Ishikawa (cell line): ENCODE measurements around the gene SERPINA12.

ENCODE experiments used
- CEBPB ChIP-seq: IDR thresholded peaks from 2 replicates; pipeline ENCODE4 v1.6.1; 2012
- CREB1 ChIP-seq: IDR thresholded peaks from 2 replicates; pipeline ENCODE4 v1.6.1; 2012; ENCODE audit warnings: low read depth
- EGR1 ChIP-seq: IDR thresholded peaks from 2 replicates; pipeline ENCODE4 v1.6.1; 2012
- EP300 ChIP-seq: IDR thresholded peaks from 2 replicates; pipeline ENCODE4 v1.6.1; 2012; ENCODE audit warnings: borderline replicate concordance
- FOXM1 ChIP-seq: IDR thresholded peaks from 2 replicates; pipeline ENCODE4 v1.6.1; 2012; ENCODE audit warnings: low read depth, borderline replicate concordance
- NFIC ChIP-seq: IDR thresholded peaks from 2 replicates; pipeline ENCODE4 v1.6.1; 2012
- RAD21 ChIP-seq: IDR thresholded peaks from 2 replicates; pipeline ENCODE4 v1.6.1; 2012; ENCODE audit warnings: low read depth
- TAF1 ChIP-seq: IDR thresholded peaks from 2 replicates; pipeline ENCODE4 v1.6.1; 2012; ENCODE audit warnings: low read depth, mild to moderate bottlenecking
- TCF12 ChIP-seq: IDR thresholded peaks from 2 replicates; pipeline ENCODE4 v1.6.1; 2012; ENCODE audit warnings: low read depth
- TEAD4 ChIP-seq: IDR thresholded peaks from 2 replicates; pipeline ENCODE4 v1.6.1; 2012
- YY1 ChIP-seq: IDR thresholded peaks from 2 replicates; pipeline ENCODE4 v1.6.1; 2012; ENCODE audit warnings: low read depth
- ZBTB7A ChIP-seq: IDR thresholded peaks from 2 replicates; pipeline ENCODE4 v1.6.1; 2012; ENCODE audit warnings: low read depth
- TF ChIP-seq, protein P1 (sequence below): IDR thresholded peaks from 2 replicates; pipeline ENCODE4 v1.6.1; 2012
- TF ChIP-seq, protein P2 (sequence below): IDR thresholded peaks from 2 replicates; pipeline ENCODE4 v1.6.1; 2012; ENCODE audit warnings: low read depth, mild to moderate bottlenecking
- TF ChIP-seq, protein P3 (sequence below): IDR thresholded peaks from 2 replicates; pipeline ENCODE4 v1.6.1; 2012

The SERPINA12 gene

DNA sequence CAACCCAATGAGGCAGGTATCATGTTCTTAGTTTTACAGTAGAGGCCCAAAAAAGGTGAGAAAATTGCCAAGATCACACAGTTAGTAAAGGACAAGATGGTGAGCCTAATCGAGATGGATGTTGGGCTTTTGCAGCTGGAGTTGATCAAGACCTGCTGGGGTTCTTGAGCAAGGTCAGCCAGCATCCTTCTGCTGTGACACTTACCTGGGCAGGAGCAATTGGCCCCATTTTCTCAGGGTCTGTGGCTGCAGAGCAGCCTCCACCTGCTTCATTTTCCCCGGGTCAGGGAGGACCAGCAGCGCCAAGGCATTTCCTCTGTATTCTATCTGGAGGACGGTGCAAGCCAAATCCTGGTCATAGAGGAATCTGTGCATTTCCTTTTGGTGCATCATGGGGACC, 63.1 kb downstream of the SERPINA12 start:
- no peak for TF ChIP-seq CEBPB
- TF ChIP-seq NFIC: no peak
- TF ChIP-seq EP300: no peak
- TF ChIP-seq EGR1: no peak
- TF ChIP-seq YY1: no peak

DNA sequence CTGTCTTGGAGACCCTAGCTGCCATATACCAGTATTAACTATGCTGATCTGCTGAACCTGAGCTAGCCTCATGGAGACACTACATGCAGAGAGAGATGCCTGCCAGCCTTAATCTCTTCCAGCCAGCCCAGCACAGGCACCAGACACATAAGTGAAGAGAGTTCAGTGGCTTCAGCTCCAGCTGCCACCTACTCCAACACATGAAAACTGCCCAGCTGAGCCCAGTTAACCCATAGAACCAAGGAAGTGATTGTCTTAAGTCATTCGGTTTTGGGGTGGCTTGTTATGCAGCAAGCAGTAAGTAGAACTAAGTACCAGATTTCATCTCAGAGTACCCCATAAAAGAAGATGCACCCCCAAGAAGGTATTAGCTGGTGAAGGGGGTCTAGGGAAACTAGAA, 64.3 kb downstream of the SERPINA12 start:
- no peak for TF ChIP-seq EGR1
- no peak for TF ChIP-seq FOXM1
- TF ChIP-seq, protein P1, sequence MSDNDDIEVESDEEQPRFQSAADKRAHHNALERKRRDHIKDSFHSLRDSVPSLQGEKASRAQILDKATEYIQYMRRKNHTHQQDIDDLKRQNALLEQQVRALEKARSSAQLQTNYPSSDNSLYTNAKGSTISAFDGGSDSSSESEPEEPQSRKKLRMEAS: no peak
- no peak for TF ChIP-seq YY1
- no peak for TF ChIP-seq NFIC
- no peak for TF ChIP-seq EP300
- TF ChIP-seq CEBPB: no peak
- TF ChIP-seq TCF12: no peak
- no peak for TF ChIP-seq TEAD4
- TF ChIP-seq RAD21: no peak
- no peak for TF ChIP-seq ZBTB7A
- TF ChIP-seq, protein P2, sequence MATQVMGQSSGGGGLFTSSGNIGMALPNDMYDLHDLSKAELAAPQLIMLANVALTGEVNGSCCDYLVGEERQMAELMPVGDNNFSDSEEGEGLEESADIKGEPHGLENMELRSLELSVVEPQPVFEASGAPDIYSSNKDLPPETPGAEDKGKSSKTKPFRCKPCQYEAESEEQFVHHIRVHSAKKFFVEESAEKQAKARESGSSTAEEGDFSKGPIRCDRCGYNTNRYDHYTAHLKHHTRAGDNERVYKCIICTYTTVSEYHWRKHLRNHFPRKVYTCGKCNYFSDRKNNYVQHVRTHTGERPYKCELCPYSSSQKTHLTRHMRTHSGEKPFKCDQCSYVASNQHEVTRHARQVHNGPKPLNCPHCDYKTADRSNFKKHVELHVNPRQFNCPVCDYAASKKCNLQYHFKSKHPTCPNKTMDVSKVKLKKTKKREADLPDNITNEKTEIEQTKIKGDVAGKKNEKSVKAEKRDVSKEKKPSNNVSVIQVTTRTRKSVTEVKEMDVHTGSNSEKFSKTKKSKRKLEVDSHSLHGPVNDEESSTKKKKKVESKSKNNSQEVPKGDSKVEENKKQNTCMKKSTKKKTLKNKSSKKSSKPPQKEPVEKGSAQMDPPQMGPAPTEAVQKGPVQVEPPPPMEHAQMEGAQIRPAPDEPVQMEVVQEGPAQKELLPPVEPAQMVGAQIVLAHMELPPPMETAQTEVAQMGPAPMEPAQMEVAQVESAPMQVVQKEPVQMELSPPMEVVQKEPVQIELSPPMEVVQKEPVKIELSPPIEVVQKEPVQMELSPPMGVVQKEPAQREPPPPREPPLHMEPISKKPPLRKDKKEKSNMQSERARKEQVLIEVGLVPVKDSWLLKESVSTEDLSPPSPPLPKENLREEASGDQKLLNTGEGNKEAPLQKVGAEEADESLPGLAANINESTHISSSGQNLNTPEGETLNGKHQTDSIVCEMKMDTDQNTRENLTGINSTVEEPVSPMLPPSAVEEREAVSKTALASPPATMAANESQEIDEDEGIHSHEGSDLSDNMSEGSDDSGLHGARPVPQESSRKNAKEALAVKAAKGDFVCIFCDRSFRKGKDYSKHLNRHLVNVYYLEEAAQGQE: no peak
- TF ChIP-seq, protein P3, sequence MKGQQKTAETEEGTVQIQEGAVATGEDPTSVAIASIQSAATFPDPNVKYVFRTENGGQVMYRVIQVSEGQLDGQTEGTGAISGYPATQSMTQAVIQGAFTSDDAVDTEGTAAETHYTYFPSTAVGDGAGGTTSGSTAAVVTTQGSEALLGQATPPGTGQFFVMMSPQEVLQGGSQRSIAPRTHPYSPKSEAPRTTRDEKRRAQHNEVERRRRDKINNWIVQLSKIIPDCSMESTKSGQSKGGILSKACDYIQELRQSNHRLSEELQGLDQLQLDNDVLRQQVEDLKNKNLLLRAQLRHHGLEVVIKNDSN: no peak
- no peak for TF ChIP-seq TAF1
- no peak for TF ChIP-seq CREB1

DNA sequence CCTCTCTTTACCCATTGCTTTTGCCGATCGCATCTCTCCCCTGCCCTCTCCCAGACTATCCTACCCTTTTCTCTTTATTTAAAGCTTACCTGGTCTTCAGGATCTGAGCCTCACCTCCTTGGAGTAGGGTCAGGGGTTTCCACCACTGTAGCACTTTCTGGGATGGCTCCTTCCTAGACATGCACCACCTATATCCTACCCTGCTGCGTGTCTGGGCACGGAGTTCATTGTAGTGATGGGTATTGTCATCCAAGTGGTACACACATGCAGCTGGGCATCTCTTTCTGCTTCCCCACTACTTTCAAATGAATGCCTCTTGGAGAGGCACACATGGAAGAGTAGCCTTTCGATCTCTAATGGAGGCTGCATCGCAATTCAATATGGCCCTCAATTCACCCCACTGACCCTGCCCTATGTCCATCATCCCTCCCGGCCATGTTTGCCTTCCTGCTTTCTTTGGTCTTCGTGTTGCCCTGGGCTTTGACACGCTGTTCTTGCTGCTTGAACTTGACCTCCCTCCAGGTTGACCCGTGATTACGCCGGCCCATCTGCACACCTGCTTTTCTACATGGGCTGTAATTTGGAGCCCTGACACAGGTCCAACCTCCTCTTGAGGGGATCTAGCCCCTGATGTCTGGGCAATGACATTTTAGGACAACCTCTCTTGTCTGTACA, 67.6 kb downstream of the SERPINA12 start:
- no peak for TF ChIP-seq CEBPB
- TF ChIP-seq TAF1: no peak
- TF ChIP-seq, protein P3: no peak
- no peak for TF ChIP-seq CREB1
- no peak for TF ChIP-seq EGR1
- TF ChIP-seq, protein P2: no peak
- TF ChIP-seq FOXM1: no peak
- TF ChIP-seq, protein P1: no peak
- TF ChIP-seq YY1: no peak
- no peak for TF ChIP-seq TCF12

DNA sequence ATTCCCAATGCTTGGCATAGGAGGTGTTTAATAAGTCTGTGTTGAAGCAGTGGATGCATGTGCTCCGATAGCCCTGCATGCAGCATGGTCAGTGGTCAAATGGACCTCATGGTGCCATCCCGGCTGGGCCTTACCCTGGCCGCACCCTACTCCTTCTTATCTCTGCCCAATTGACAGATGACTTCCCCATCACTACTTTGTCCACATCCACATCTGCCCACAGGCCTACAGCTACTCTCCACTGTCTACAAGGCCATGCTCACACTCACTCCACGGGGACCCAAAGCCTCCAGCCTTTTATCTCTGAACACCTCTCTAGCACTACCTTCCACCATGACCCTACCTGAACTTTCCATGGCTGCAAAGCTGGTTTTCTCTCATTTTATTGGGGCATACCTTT, 68.1 kb downstream of the SERPINA12 start:
- TF ChIP-seq, protein P1: no peak
- TF ChIP-seq EP300 (no peak), EGR1 (no peak), TCF12 (no peak)

DNA sequence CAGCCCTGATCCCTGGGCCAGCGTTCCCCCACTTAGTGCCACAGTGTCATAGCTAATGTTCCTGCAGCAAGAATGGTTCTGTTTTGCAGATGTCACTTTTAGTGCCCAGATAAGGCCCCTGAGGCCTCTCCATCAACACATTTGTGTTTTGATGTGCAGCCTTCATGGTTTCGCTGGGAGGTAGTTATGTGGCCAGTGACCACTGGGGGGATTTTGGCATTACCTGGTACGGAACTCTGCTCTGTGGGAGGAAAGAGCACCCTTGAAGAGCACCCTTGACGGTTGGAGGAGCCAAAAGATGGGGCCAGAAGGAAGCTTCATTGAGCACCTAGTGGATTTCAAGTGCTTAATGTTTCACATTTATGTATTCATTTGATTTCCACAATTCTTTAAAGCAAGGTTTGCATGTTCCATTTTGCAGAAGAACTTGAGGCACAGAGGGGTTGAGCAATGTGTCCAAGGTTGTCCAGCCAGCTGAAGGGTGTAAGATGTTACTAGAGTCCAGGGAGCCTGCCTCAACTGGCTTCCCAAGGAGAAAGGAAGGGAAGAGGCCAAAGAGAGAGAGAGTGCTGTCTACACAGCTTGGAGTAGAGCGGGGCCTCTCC, 69.7 kb downstream of the SERPINA12 start:
- TF ChIP-seq, protein P3: no peak
- no peak for TF ChIP-seq ZBTB7A
- TF ChIP-seq EGR1: no peak
- TF ChIP-seq TCF12: no peak
- no peak for TF ChIP-seq CEBPB
- TF ChIP-seq, protein P1: no peak
- no peak for TF ChIP-seq FOXM1
- no peak for TF ChIP-seq NFIC
- TF ChIP-seq, protein P2: no peak
- no peak for TF ChIP-seq TEAD4
